HepG2 (cell line): Measurements from ENCODE around the gene NME4. TPM values are rescaled to one million over a fixed set of nuclear protein-coding genes. Genes with fewer than 3 reads are reported as not detected.

Source experiments
- ATAC-seq: fragments of 200-7000 bp; cut with Tn5 transposase; 3 replicates; pipeline ENCODE4 v1.9.1; 2020; ENCODE audit warnings: mild to moderate bottlenecking, moderate library complexity
- BruUV-seq: library from RNA; stranded (reverse); fragments of 400-500 nt; replicated peaks from 2 replicates; lab custom pipeline; 2021; lab: Mats Ljungman, UMichigan
- CTCF ChIA-PET: fragments of 300-600 bp; formaldehyde crosslinking; extraction: SDS; loops from one replicate; lab custom pipeline; 2021; ENCODE audit warnings: low total read pairs, inconsistent platforms, low intra/inter-chr PET ratio; lab: Yijun Ruan, JAX
- POLR2A ChIA-PET: fragments of 350-600 bp; sonication (Branson Sonifier 250); formaldehyde crosslinking; loops from one replicate; lab custom pipeline; 2020; ENCODE audit warnings: antibody characterized with exemption, inconsistent platforms; lab: Yijun Ruan, JAX
- DNase-seq: peaks from one replicate; pipeline ENCODE4 v3.0.0-alpha.2; 2015; ENCODE audit warnings: low spot score
- FAIRE-seq: peaks from 3 replicates; lab custom pipeline; 2011; peaks lifted over from hg19 to GRCh38; lab: Jason Lieb, UNC
- H2AFZ ChIP-seq: one replicate; pipeline ENCODE4 v1.6.1; 2011; ENCODE audit warnings: low read length, inconsistent platforms
- H3K27ac ChIP-seq: fragments of 300-600 bp; 3 replicates; pipeline ENCODE4 v1.8.0; 2011; ENCODE audit warnings: mixed run types, mild to moderate bottlenecking, mixed read lengths, low read length, inconsistent platforms; ENCODE audit not compliant: insufficient read depth; ENCODE audit errors: extremely low read length
- H3K27me3 ChIP-seq, 2 experiments: fragments of 200-600 bp in 1 of 2; 2 replicates in 1 of 2; 3 replicates in 1 of 2; pipeline versions ENCODE4 v1.6.0 to v1.8.0; 2011; ENCODE audit warnings: low read length in 2 of 2, mild to moderate bottlenecking in 2 of 2, moderate library complexity in 2 of 2, inconsistent platforms in 1 of 2; ENCODE audit not compliant: insufficient read depth in 2 of 2, control insufficient read depth in 1 of 2
- H3K36me3 ChIP-seq, 2 experiments: fragments of 200-600 bp in 1 of 2; replicated peaks in 1 of 2; 2 replicates in 1 of 2; 3 replicates in 1 of 2; pipeline versions ENCODE4 v1.5.1 to v1.8.0; 2011; ENCODE audit warnings: low read length in 2 of 2, inconsistent platforms in 1 of 2; ENCODE audit not compliant: insufficient read depth in 2 of 2, control insufficient read depth in 1 of 2
- H3K4me1 ChIP-seq: 2 replicates; pipeline ENCODE4 v1.5.1; 2012; ENCODE audit warnings: low read length, inconsistent platforms; ENCODE audit not compliant: insufficient read depth
- H3K4me2 ChIP-seq: 2 replicates; pipeline ENCODE4 v1.6.0; 2011; ENCODE audit warnings: low read depth, low read length, inconsistent platforms
- H3K4me3 ChIP-seq, 3 experiments: fragments of 200-600 bp in 1 of 3; sonication (generic), shearing (Covaris generic) in 1 of 3; replicated peaks in 1 of 3; 2 replicates each; pipeline ENCODE4 v1.5.1; 2011 to 2016; ENCODE audit warnings: low read length in 3 of 3, inconsistent platforms in 2 of 3, low read depth in 2 of 3, mild to moderate bottlenecking in 2 of 3, control low read depth in 1 of 3, mixed read lengths in 1 of 3; ENCODE audit not compliant: insufficient read depth in 1 of 3
- H3K79me2 ChIP-seq: one replicate; pipeline ENCODE4 v1.6.1; 2011; ENCODE audit warnings: low read length, inconsistent platforms; ENCODE audit not compliant: insufficient read depth
- H3K9ac ChIP-seq: 2 replicates; pipeline ENCODE4 v1.6.0; 2011; ENCODE audit warnings: mild to moderate bottlenecking, low read depth, low read length, inconsistent platforms; ENCODE audit not compliant: insufficient read depth
- H3K9me3 ChIP-seq: 2 replicates; pipeline ENCODE4 v1.5.1; 2012; ENCODE audit warnings: mild to moderate bottlenecking, low read length
- H4K20me1 ChIP-seq: 2 replicates; pipeline ENCODE4 v1.6.0; 2011; ENCODE audit warnings: inconsistent platforms, mild to moderate bottlenecking, low read length, moderate library complexity; ENCODE audit not compliant: insufficient read depth
- MEIS1 ChIP-seq: sonication (generic); formaldehyde crosslinking; IDR thresholded peaks from 2 replicates; pipeline ENCODE4 v1.9.0; 2021; ENCODE audit warnings: mild to moderate bottlenecking, missing genetic modification reagents, moderate library complexity, borderline replicate concordance
- ZNF616 ChIP-seq: sonication (generic); formaldehyde crosslinking; IDR thresholded peaks from 2 replicates; pipeline ENCODE4 v1.5.0; 2020; ENCODE audit warnings: low read depth, mild to moderate bottlenecking, missing genetic modification reagents
- ZNF883 ChIP-seq: sonication (generic); formaldehyde crosslinking; IDR thresholded peaks from 2 replicates; pipeline ENCODE4 v1.5.1; 2020; ENCODE audit warnings: mild to moderate bottlenecking, missing genetic modification reagents; ENCODE audit errors: not compliant biosample characterization
- WGBS: methylation state at CpG from one replicate; pipeline ENCODE4 v1.1.6; 2017; ENCODE audit warnings: low lambda C conversion rate; 5-methylcytosine and 5-hydroxymethylcytosine counted together
- in situ Hi-C: cut with HindIII; loops from 2 replicates; pipeline ENCODE4 v1.10.0; 2017; ENCODE audit warnings: low pct_unique_long_range_greater_than_20kb; ENCODE audit not compliant: extremely low pct_ligation_motif_present
- intact Hi-C: fragments of 100-400 bp; cut with micrococcal nuclease; formaldehyde crosslinking; loops from one replicate; pipeline ENCODE4 v1.10.0; 2022; ENCODE audit not compliant: unreplicated experiment
- polyA plus RNA-seq, 8 experiments: library from polyadenylated mRNA; depleted of rRNA in 3 of 8; stranded (reverse) in 7 of 8; unstranded in 1 of 8; fragments of >200 nt; fragmentation: Illumina TruSeq in 4 of 8; extraction: Trizol in 4 of 8; gene quantifications; 2 replicates each; pipeline versions ENCODE4 v1.2.1 to v1.2.3, GENCODE V29; 2011 to 2016; ENCODE audit warnings: low read depth in 4 of 8, missing spikeins in 1 of 8, mixed read lengths in 1 of 8; ENCODE audit not compliant: insufficient read depth in 1 of 8
- total RNA-seq, 5 experiments: library from RNA; depleted of rRNA; stranded (reverse); fragments of >200 nt; fragmentation: Illumina TruSeq; extraction: Trizol; gene quantifications; 2 replicates each; pipeline ENCODE4 v1.2.3, GENCODE V29; 2016; ENCODE audit warnings: low read depth in 1 of 5
- TF ChIP-seq, protein P1 (sequence below), 2 experiments: sonication (generic) in 1 of 2; formaldehyde crosslinking in 1 of 2; IDR thresholded peaks; 2 replicates each; pipeline versions ENCODE4 v1.4.0 to v1.6.1; 2018 to 2020; ENCODE audit warnings: missing genetic modification reagents in 2 of 2, borderline replicate concordance in 1 of 2, low read depth in 1 of 2, mild to moderate bottlenecking in 1 of 2, missing biosample characterization in 1 of 2
- TF ChIP-seq, protein P2 (sequence below): sonication (generic); formaldehyde crosslinking; IDR thresholded peaks from 2 replicates; pipeline ENCODE4 v1.5.1; 2020; ENCODE audit warnings: mild to moderate bottlenecking, missing genetic modification reagents, moderate library complexity
- TF ChIP-seq, protein P3 (sequence below): IDR thresholded peaks from 2 replicates; pipeline ENCODE4 v1.6.1; 2016; ENCODE audit warnings: control low read depth

The NME4 gene
- total and polyA plus RNA-seq, 2 of the 13 experiments (the other 11 are each of a cell fraction or from before 2014, with no cell fraction given): 121 to 263 TPM

DNA sequence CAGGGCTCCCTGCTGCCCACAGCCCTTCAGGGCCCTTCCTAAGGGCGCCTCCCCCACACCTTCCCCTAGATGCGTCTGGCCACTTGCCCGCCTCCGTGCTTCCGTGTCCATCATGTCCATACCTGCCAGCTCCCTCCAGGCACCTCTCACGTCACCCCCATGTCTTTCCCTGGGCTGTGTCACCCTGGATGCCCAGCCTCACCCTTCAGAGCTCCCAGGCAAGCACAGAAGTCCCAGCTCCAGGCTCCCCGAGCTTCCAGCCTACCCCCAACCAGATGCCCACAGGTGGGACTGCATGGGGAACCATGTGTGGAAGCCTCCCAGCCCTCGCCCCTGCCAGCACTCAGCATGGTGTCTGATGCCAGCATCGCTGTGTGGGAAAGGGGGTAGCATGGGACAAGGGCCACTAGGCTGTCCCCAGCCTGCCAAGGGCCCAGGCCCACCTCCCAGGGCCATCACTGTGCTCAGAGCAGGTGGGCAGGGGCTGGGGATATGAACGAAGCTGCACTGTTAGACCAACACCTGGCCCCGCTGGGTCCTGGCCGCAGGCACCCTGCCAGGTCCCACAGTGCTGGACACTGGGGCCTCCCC lies 42.6 kb upstream of the NME4 start:
- ChIA-PET CTCF (no interaction called here), POLR2A (no interaction called here)
- 0 out of 2 replicates have a peak, but pooled peaks cover under 1% of the 10 kb centered on the region for H4K20me1 ChIP-seq
- in situ Hi-C loops: no loop called here
- H2AFZ ChIP-seq: no peak overlapping the region
- FAIRE-seq: no peak
- ATAC-seq: no peak
- intact Hi-C loops: no loop called here
- BruUV-seq: no TSS peak
- TF ChIP-seq, protein P1, sequence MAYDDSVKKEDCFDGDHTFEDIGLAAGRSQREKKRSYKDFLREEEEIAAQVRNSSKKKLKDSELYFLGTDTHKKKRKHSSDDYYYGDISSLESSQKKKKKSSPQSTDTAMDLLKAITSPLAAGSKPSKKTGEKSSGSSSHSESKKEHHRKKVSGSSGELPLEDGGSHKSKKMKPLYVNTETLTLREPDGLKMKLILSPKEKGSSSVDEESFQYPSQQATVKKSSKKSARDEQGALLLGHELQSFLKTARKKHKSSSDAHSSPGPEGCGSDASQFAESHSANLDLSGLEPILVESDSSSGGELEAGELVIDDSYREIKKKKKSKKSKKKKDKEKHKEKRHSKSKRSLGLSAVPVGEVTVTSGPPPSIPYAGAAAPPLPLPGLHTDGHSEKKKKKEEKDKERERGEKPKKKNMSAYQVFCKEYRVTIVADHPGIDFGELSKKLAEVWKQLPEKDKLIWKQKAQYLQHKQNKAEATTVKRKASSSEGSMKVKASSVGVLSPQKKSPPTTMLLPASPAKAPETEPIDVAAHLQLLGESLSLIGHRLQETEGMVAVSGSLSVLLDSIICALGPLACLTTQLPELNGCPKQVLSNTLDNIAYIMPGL (CRISPR knock-in tag; IDR thresholded peaks at IDR 0.05; ENCODE audit: borderline replicate concordance in 1 of 2, low read depth in 1 of 2): no peak
- TF ChIP-seq, protein P2, sequence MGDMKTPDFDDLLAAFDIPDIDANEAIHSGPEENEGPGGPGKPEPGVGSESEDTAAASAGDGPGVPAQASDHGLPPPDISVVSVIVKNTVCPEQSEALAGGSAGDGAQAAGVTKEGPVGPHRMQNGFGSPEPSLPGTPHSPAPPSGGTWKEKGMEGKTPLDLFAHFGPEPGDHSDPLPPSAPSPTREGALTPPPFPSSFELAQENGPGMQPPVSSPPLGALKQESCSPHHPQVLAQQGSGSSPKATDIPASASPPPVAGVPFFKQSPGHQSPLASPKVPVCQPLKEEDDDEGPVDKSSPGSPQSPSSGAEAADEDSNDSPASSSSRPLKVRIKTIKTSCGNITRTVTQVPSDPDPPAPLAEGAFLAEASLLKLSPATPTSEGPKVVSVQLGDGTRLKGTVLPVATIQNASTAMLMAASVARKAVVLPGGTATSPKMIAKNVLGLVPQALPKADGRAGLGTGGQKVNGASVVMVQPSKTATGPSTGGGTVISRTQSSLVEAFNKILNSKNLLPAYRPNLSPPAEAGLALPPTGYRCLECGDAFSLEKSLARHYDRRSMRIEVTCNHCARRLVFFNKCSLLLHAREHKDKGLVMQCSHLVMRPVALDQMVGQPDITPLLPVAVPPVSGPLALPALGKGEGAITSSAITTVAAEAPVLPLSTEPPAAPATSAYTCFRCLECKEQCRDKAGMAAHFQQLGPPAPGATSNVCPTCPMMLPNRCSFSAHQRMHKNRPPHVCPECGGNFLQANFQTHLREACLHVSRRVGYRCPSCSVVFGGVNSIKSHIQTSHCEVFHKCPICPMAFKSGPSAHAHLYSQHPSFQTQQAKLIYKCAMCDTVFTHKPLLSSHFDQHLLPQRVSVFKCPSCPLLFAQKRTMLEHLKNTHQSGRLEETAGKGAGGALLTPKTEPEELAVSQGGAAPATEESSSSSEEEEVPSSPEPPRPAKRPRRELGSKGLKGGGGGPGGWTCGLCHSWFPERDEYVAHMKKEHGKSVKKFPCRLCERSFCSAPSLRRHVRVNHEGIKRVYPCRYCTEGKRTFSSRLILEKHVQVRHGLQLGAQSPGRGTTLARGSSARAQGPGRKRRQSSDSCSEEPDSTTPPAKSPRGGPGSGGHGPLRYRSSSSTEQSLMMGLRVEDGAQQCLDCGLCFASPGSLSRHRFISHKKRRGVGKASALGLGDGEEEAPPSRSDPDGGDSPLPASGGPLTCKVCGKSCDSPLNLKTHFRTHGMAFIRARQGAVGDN (CRISPR knock-in tag): peak; percentile 52
- TF ChIP-seq, protein P3, sequence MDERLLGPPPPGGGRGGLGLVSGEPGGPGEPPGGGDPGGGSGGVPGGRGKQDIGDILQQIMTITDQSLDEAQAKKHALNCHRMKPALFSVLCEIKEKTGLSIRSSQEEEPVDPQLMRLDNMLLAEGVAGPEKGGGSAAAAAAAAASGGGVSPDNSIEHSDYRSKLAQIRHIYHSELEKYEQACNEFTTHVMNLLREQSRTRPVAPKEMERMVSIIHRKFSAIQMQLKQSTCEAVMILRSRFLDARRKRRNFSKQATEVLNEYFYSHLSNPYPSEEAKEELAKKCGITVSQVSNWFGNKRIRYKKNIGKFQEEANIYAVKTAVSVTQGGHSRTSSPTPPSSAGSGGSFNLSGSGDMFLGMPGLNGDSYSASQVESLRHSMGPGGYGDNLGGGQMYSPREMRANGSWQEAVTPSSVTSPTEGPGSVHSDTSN (CRISPR knock-in tag): no peak
- TF ChIP-seq MEIS1 (0 out of 2 replicates have a peak, but pooled peaks have one; percentile 35), ZNF616 (CRISPR knock-in tag) (no peak), ZNF883 (CRISPR knock-in tag) (peak; percentile 32)
- H3K4me2 ChIP-seq: peak overlapping the region; percentile 100
- H3K4me3 ChIP-seq: peak overlapping the region in 2 of 3 experiments; percentile 78 to 84; a peak in 3 of 6 replicates
- H3K9ac ChIP-seq: peak overlapping the region; percentile 85; the same call in 1 of the 2 replicates
- H3K9me3 ChIP-seq: no peaks in the 10 kb centered on the region
- no peak overlapping the region for H3K27ac ChIP-seq
- peaks cover 72% of the 10 kb centered on the region for H3K4me1 ChIP-seq
- peaks cover 1 to 8% of the 10 kb centered on the region in 2 experiments; a peak in 2 of 5 replicates for H3K36me3 ChIP-seq
- 80% methylated on average over 9 of the region's 12 CpGs for WGBS
- DNase-seq: no peak
- H3K27me3 ChIP-seq: no peaks in the 10 kb centered on the region
- H3K79me2 ChIP-seq: peaks cover 25% of the 10 kb centered on the region
